ENCODE data around the gene RNLS. TPM values are rescaled to one million over a fixed set of nuclear protein-coding genes. Genes with fewer than 3 reads are reported as not detected.

Gene RNLS
- total and polyA plus RNA-seq, 2 of the 8 experiments (the other 6 are each of a cell fraction or from before 2014, with no cell fraction given) = 7.5 to 12.7 TPM

GRCh38 chr10:88477343-88478085 is 105.6 kb downstream of the RNLS start:
- no peaks in the 10 kb centered on the region for H3K79me1 ChIP-seq (ENCODE audit: low read depth, low read length)
- no peak overlapping the region for H3K4me2 ChIP-seq (ENCODE audit: insufficient read depth in 1 of 2, low read depth in 2 of 2, low read length in 2 of 2)
- no peaks in the 10 kb centered on the region for H3K79me2 ChIP-seq (ENCODE audit: control insufficient read depth in 1 of 2, insufficient read depth in 2 of 2, low read length in 2 of 2)
- 92% methylated on average over 4 of the region's 4 CpGs; no CpG with 5 or more reads in 1 of the 2 experiments for WGBS, 2 experiments (ENCODE audit: extremely low coverage in 1 of 2, insufficient coverage in 1 of 2, insufficient read length in 1 of 2, insufficient replicate concordance in 2 of 2, low coverage in 1 of 2, low lambda C conversion rate in 2 of 2, missing lambda C conversion rate in 1 of 2)
- no peak overlapping the region for H3K4me3 ChIP-seq (ENCODE audit: extremely low read depth in 1 of 4, insufficient read depth in 2 of 4, low read depth in 3 of 4, low read length in 4 of 4)
- H3K4me1 ChIP-seq (replicated peaks in 1 of 4; ENCODE audit: control insufficient read depth in 3 of 4, insufficient read depth in 4 of 4, low read length in 3 of 4) = peaks cover 0 to 7% (median 5%) of the 10 kb centered on the region in 4 experiments; a peak in 4 of 7 replicates
- FAIRE-seq = no peak
- no peak overlapping the region for H3K14ac ChIP-seq (ENCODE audit: insufficient read length)
- no peaks in the 10 kb centered on the region for H3K27me3 ChIP-seq (replicated peaks in 1 of 4; ENCODE audit: control insufficient read depth in 3 of 4, extremely low read depth in 1 of 4, insufficient read depth in 3 of 4, low read length in 3 of 4)
- H2BK5ac ChIP-seq (ENCODE audit: low read depth, low read length) = no peak overlapping the region
- no peaks in the 10 kb centered on the region for H4K20me1 ChIP-seq (replicated peaks in 1 of 2; ENCODE audit: control insufficient read depth in 1 of 2, insufficient read depth in 2 of 2, low read length in 2 of 2)
- H2AK5ac ChIP-seq (ENCODE audit: low read depth, low read length) = no peak overlapping the region; the same call in 1 of the 2 replicates
- H3K4ac ChIP-seq (replicated peaks; ENCODE audit: insufficient read length, low read depth, low read length) = no peak overlapping the region
- 0 out of 2 replicates have a peak, but pooled peaks cover 2% of the 10 kb centered on the region for H3K23me2 ChIP-seq (ENCODE audit: low read depth, low read length)
- no peak overlapping the region for H2BK12ac ChIP-seq (ENCODE audit: low read depth, low read length)
- no peak overlapping the region for H3K27ac ChIP-seq (ENCODE audit: low read depth, low read length)
- no peaks in the 10 kb centered on the region for H3K9me3 ChIP-seq (ENCODE audit: insufficient read depth in 2 of 2, low read depth in 1 of 2, low read length in 1 of 2)
- H4K5ac ChIP-seq (ENCODE audit: insufficient read length, low read depth, low read length) = no peak overlapping the region
- no peak overlapping the region for H2BK20ac ChIP-seq (ENCODE audit: low read length)
- H2BK120ac ChIP-seq (replicated peaks; ENCODE audit: low read depth, low read length) = no peak overlapping the region
- ChIA-PET POLR2A (ENCODE audit: partially characterized antibody) (no interaction called here), CTCF (ENCODE audit: partially characterized antibody) (interaction anchor here (1.7 kb wide), 1 partner anchor 22 kb away, joined by 4 read pairs; no protein-coding TSS in a partner anchor)
- no peak overlapping the region for H3K9ac ChIP-seq (replicated peaks in 1 of 4; ENCODE audit: extremely low read depth in 1 of 4, low read depth in 3 of 4, low read length in 3 of 4)
- no peak overlapping the region for H3K18ac ChIP-seq (ENCODE audit: extremely low read depth, low read length)
- H4K91ac ChIP-seq (replicated peaks; ENCODE audit: insufficient read length, low read length) = no peak overlapping the region
- no peak overlapping the region for H4K8ac ChIP-seq (ENCODE audit: extremely low read depth, insufficient read depth, low read length)
- H3K56ac ChIP-seq (replicated peaks; ENCODE audit: insufficient read length, low read depth, low read length) = no peak overlapping the region
- H3K23ac ChIP-seq (ENCODE audit: insufficient read length) = no peak overlapping the region
- H2AFZ ChIP-seq (ENCODE audit: low read length) = no peak overlapping the region
- H3K36me3 ChIP-seq (ENCODE audit: control insufficient read depth in 2 of 4, insufficient read depth in 4 of 4, low read length in 3 of 4) = no peaks in the 10 kb centered on the region
- no peak for DNase-seq (ENCODE audit: low read depth in 1 of 2, low spot score in 2 of 2)
- H2BK15ac ChIP-seq (ENCODE audit: low read length) = no peak overlapping the region
- no peak for TF ChIP-seq RBBP5 (IDR thresholded peaks at IDR 0.05; ENCODE audit: borderline replicate concordance, low read depth, low read length)
- no peak for TF ChIP-seq EP300 (IDR thresholded peaks at IDR 0.05; ENCODE audit: borderline replicate concordance in 1 of 2, low read depth in 2 of 2, low read length in 2 of 2)
- no peak for TF ChIP-seq CTCF (IDR thresholded peaks at IDR 0.05; ENCODE audit: control extremely low read depth in 1 of 3, insufficient read depth in 1 of 3, low read depth in 1 of 3, low read length in 3 of 3)
- no peak for TF ChIP-seq CTBP2 (IDR thresholded peaks at IDR 0.05; ENCODE audit: borderline replicate concordance, insufficient read depth, insufficient read length, low read length)
- no peak for TF ChIP-seq HDAC2 (IDR thresholded peaks at IDR 0.05; ENCODE audit: borderline replicate concordance in 1 of 2, low read depth in 2 of 2, low read length in 2 of 2)
- TF ChIP-seq ATF2 (IDR thresholded peaks at IDR 0.05; ENCODE audit: low read length) = no peak
- no peak for TF ChIP-seq POLR2AphosphoS5 (IDR thresholded peaks at IDR 0.05; ENCODE audit: low read depth, low read length)
